Smooth muscle cell (in vitro differentiated cells): Measurements from ENCODE around the gene KIF17. TPM values are rescaled to one million over a fixed set of nuclear protein-coding genes. Genes with fewer than 3 reads are reported as not detected.

Experiments
- DNase-seq: peaks from one replicate; lab custom pipeline; 2025; ENCODE audit not compliant: unreplicated experiment; lab: John Stamatoyannopoulos, UW
- H2AFZ ChIP-seq: fragments of 200-600 bp; sonication (generic); 2 replicates; pipeline ENCODE4 v1.6.0; 2016; ENCODE audit warnings: antibody characterized with exemption, low read depth, mild to moderate bottlenecking
- H3F3A ChIP-seq: fragments of 200-600 bp; sonication (generic); 2 replicates; pipeline ENCODE4 v1.6.0; 2017; ENCODE audit warnings: antibody characterized with exemption, low read depth
- H3K27ac ChIP-seq: fragments of 200-600 bp; sonication (generic); 2 replicates; pipeline ENCODE4 v1.5.1; 2016; ENCODE audit warnings: low read depth, mild to moderate bottlenecking
- H3K27me3 ChIP-seq: fragments of 200-600 bp; sonication (generic); 2 replicates; pipeline ENCODE4 v1.6.1; 2016; ENCODE audit warnings: low read depth, mild to moderate bottlenecking
- H3K36me3 ChIP-seq: fragments of 200-600 bp; sonication (generic); 2 replicates; pipeline ENCODE4 v1.5.1; 2016; ENCODE audit warnings: low read depth
- H3K4me1 ChIP-seq: fragments of 200-600 bp; sonication (generic); 2 replicates; pipeline ENCODE4 v1.5.1; 2016; ENCODE audit warnings: low read depth
- H3K4me2 ChIP-seq: fragments of 200-600 bp; sonication (generic); 2 replicates; pipeline ENCODE4 v1.6.0; 2016; ENCODE audit warnings: mild to moderate bottlenecking
- H3K4me3 ChIP-seq: fragments of 200-600 bp; sonication (generic); 2 replicates; pipeline ENCODE4 v1.5.1; 2016; ENCODE audit warnings: mild to moderate bottlenecking
- H3K79me2 ChIP-seq: fragments of 200-600 bp; sonication (generic); 2 replicates; pipeline ENCODE4 v1.6.0; 2016; ENCODE audit warnings: low read depth, mild to moderate bottlenecking
- H3K9ac ChIP-seq: fragments of 200-600 bp; sonication (generic); 2 replicates; pipeline ENCODE4 v1.6.0; 2016; ENCODE audit warnings: low read depth
- H3K9me3 ChIP-seq: fragments of 200-600 bp; sonication (generic); replicated peaks from 2 replicates; pipeline ENCODE4 v1.5.1; 2016; ENCODE audit warnings: low read depth
- H4K20me1 ChIP-seq: fragments of 200-600 bp; sonication (generic); 2 replicates; pipeline ENCODE4 v1.6.0; 2016; ENCODE audit warnings: low read depth
- CTCF ChIP-seq: fragments of 200-600 bp; sonication (generic); IDR thresholded peaks from 2 replicates; pipeline ENCODE4 v1.5.1; 2017; ENCODE audit warnings: borderline replicate concordance, mild to moderate bottlenecking, antibody characterized with exemption; ENCODE audit not compliant: insufficient read depth, poor library complexity, severe bottlenecking
- WGBS: methylation state at CpG from one replicate; pipeline ENCODE4 v1.1.7; 2016; ENCODE audit warnings: low lambda C conversion rate; 5-methylcytosine and 5-hydroxymethylcytosine counted together
- polyA plus RNA-seq: library from polyadenylated mRNA; unstranded; fragments of >200 nt; fragmentation: Nextera tagmentation; extraction: Ambion mirVana; gene quantifications from 2 replicates; pipeline ENCODE4 v1.2.1, GENCODE V29; 2016
- total RNA-seq: library from RNA; depleted of rRNA; stranded (reverse); fragments of >200 nt; gene quantifications from 2 replicates; pipeline ENCODE4 v1.2.3, GENCODE V29; 2014

Gene KIF17
- total and polyA plus RNA-seq, 2 experiments from 2014 or later, result 0.13 to 2.2 TPM

DNA sequence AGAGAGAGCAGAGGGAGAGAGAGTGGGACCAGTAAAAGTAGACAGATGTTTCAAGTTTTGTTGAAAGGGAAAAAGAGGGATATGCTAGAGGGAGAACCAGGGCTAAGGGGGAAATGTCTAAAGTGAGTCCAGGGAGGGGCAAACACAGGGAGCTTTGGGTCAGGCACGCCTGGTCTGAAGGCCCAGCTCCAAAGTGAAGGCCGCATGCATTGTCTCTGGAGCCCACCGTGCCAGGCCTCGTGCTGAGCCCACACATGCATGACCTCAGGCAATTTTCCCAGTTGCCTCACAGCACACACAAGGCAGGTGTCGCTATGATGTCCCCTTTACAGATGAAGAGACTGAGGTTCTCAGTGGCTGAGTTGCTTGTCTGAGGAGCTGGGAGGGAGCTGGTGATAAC is 16.0 kb downstream of the KIF17 start:
- H3K9ac ChIP-seq, result no peak overlapping the region
- H3K27me3 ChIP-seq, result no peaks in the 10 kb centered on the region
- peaks cover 12% of the 10 kb centered on the region for H3F3A ChIP-seq
- no peak for DNase-seq
- H3K79me2 ChIP-seq, result no peaks in the 10 kb centered on the region
- H3K36me3 ChIP-seq, result no peaks in the 10 kb centered on the region
- no peaks in the 10 kb centered on the region for H3K4me1 ChIP-seq
- no peak overlapping the region for H3K4me2 ChIP-seq
- H2AFZ ChIP-seq, result no peak overlapping the region
- TF ChIP-seq CTCF, result no peak
- H4K20me1 ChIP-seq, result no peaks in the 10 kb centered on the region
- 81% methylated on average over 5 of the region's 5 CpGs for WGBS
- H3K9me3 ChIP-seq, result no peaks in the 10 kb centered on the region
- H3K4me3 ChIP-seq, result no peak overlapping the region
- H3K27ac ChIP-seq, result no peak overlapping the region

DNA sequence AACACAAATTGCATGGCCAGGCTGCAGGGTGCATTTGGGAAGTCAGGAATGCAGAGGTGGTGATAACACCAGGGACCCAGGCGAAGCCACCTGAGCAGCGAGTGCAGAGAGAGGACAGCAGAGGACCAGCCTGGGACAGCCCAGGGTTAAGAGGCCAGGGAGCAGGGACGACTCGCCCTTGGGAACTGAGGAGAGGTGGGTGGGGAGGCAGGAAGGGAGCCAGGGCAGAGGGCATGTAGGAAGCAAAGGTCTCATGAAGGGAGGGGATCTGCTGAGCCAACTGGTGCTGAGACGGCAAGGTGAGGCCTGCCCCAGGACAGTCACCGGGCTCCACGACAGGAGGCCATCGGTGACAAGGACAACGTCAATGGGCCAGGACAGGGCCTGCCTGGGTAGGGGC is 16.4 kb downstream of the KIF17 start:
- 97% methylated on average over 9 of the region's 9 CpGs for WGBS
- Histone ChIP-seq H3K27me3 (no peaks in the 10 kb centered on the region), H3K4me2 (no peak overlapping the region), H3K4me1 (no peaks in the 10 kb centered on the region), H3K36me3 (no peaks in the 10 kb centered on the region), H3K9ac (no peak overlapping the region), H3K9me3 (no peaks in the 10 kb centered on the region), H3K27ac (no peak overlapping the region), H2AFZ (no peak overlapping the region), H3K79me2 (no peaks in the 10 kb centered on the region), H4K20me1 (no peaks in the 10 kb centered on the region), H3F3A (peaks cover 8% of the 10 kb centered on the region), H3K4me3 (no peak overlapping the region)
- no peak for TF ChIP-seq CTCF
- no peak for DNase-seq

DNA sequence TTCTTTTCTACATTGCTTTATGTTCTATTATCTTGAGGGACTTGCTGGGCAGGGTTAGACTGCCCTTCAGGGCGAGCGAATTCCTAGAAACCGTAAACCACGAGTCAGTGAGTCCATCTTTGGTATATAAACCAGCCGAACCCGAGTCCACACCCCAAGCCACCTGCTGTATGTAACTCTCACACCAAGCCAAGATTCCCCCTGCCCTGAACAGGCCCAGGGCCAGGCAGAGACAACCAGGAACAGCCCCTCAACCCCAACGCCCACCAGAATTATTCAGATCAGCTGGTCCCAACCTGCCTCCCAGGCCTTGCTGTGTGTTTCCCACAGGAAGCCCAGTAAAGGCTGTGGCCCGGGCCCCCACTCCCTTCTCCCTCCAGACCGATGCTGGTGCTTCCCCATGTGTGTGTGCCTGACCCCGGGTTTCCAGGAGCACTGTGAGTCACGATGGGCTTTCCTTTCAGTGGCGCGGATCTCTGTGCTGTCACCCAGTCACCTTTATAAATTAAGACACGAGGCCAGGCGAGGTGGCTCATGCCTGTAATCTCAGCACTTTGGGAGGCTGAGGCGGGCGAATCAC is 17.1 kb downstream of the KIF17 start:
- Histone ChIP-seq H3K27ac (no peak overlapping the region), H3K4me3 (no peak overlapping the region), H3K36me3 (no peaks in the 10 kb centered on the region), H3K4me2 (no peak overlapping the region), H2AFZ (no peak overlapping the region), H3K79me2 (no peaks in the 10 kb centered on the region), H3K4me1 (no peaks in the 10 kb centered on the region), H3K9ac (no peak overlapping the region), H3K27me3 (no peaks in the 10 kb centered on the region), H3K9me3 (no peaks in the 10 kb centered on the region), H3F3A (peaks cover 3% of the 10 kb centered on the region), H4K20me1 (no peaks in the 10 kb centered on the region)
- 75% methylated on average over 17 of the region's 17 CpGs for WGBS
- DNase-seq, result no peak
- TF ChIP-seq CTCF, result no peak

GRCh38 chr1:20699558-20699957 is 18.2 kb downstream of the KIF17 start:
- no peaks in the 10 kb centered on the region for H4K20me1 ChIP-seq
- 79% methylated on average over 9 of the region's 9 CpGs for WGBS
- peaks cover 3% of the 10 kb centered on the region for H3F3A ChIP-seq
- H3K9me3 ChIP-seq, result no peaks in the 10 kb centered on the region
- no peaks in the 10 kb centered on the region for H3K36me3 ChIP-seq
- H3K9ac ChIP-seq, result no peak overlapping the region
- H2AFZ ChIP-seq, result no peak overlapping the region
- no peaks in the 10 kb centered on the region for H3K27me3 ChIP-seq
- H3K4me2 ChIP-seq, result no peak overlapping the region
- no peak for DNase-seq
- TF ChIP-seq CTCF, result no peak
- no peak overlapping the region for H3K4me3 ChIP-seq
- no peaks in the 10 kb centered on the region for H3K4me1 ChIP-seq
- no peaks in the 10 kb centered on the region for H3K79me2 ChIP-seq
- H3K27ac ChIP-seq, result no peak overlapping the region
